Esophagus muscularis mucosa (tissue), 3 donors: ENCODE measurements around the gene NTSR1.

ENCODE experiments used
- POLR2AphosphoS5 ChIP-seq, 2 donors: sonication (generic); formaldehyde crosslinking; IDR thresholded peaks; one replicate each; pipeline ENCODE4 v1.6.1; 2017; ENCODE audit warnings: antibody characterized with exemption in 2 of 2
- TF ChIP-seq, protein P1 (sequence below), 3 experiments: fragments of 200-600 bp in 2 of 3; fragments of 450-650 bp in 1 of 3; sonication (generic) in 2 of 3; IDR thresholded peaks; one replicate each; pipeline ENCODE4 v1.5.1; 2017 to 2019; ENCODE audit warnings: antibody characterized with exemption in 3 of 3, mild to moderate bottlenecking in 2 of 3, moderate library complexity in 1 of 3

DNA sequence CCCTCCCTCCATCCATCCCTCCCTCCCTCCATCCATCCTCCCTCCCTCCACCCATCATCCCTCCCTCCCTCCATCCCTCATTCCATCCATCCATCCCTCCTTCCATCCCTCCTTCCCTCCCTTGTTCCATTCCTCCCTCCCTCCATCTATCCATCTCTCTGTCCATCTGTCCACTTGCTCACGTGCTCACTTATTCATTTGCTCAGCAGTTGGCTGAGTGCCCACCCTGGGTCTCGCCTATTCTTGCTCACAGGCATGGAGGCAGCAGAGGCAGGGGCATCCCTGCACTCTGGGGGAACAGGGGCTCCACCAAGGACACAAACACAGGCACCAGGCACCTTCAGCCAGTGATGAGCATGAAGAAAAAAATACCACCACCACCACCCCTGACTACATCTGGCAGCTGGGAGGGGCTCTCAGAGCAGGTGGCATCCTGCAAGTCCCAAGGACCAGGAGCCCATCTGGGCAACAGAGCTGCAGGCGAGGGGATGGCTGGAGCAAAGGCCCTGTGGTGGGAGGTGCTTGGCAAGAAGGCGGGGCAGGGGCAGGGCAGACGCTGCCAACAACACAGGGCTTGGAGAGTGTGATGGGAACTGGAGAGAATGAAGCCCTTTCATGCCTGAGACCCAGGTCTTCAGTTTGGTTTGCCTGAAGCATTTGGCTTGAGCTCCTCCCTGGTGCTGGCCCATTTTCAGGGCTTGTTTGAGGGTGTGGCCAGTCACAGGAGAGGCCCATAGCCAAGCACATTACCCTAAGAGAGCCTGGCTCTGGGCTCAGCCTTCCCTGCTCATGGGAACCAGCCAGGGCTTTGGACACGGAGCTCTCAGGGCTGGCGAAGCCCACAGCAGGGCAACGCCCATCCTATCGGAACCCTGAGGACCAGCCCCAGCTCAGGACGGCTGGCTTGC lies 47.4 kb downstream of the NTSR1 start:
- no peak for TF ChIP-seq POLR2AphosphoS5 (IDR thresholded peaks at IDR 0.05)
- TF ChIP-seq, protein P1, sequence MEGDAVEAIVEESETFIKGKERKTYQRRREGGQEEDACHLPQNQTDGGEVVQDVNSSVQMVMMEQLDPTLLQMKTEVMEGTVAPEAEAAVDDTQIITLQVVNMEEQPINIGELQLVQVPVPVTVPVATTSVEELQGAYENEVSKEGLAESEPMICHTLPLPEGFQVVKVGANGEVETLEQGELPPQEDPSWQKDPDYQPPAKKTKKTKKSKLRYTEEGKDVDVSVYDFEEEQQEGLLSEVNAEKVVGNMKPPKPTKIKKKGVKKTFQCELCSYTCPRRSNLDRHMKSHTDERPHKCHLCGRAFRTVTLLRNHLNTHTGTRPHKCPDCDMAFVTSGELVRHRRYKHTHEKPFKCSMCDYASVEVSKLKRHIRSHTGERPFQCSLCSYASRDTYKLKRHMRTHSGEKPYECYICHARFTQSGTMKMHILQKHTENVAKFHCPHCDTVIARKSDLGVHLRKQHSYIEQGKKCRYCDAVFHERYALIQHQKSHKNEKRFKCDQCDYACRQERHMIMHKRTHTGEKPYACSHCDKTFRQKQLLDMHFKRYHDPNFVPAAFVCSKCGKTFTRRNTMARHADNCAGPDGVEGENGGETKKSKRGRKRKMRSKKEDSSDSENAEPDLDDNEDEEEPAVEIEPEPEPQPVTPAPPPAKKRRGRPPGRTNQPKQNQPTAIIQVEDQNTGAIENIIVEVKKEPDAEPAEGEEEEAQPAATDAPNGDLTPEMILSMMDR (IDR thresholded peaks at IDR 0.05), result no peak
